Activated B cell treated with CpG ODN at 0.5 μM for 24 hours (primary cell): ENCODE results near the gene ST6GAL1. TPM values are rescaled to one million over a fixed set of nuclear protein-coding genes. Genes with fewer than 3 reads are reported as not detected.
A peak's percentile ranks its signal among the peaks of the same experiment; 100 is the strongest.

Experiments used
- ATAC-seq: fragments of 200-7000 bp; cut with Tn5 transposase; one replicate; pipeline ENCODE4 v1.10.0; 2021; ENCODE audit warnings: low read depth, mild to moderate bottlenecking, moderate library complexity
- CTCF ChIA-PET: fragments of 350-600 bp; sonication (Branson Sonifier 250); formaldehyde crosslinking; loops from one replicate; lab custom pipeline; 2021; ENCODE audit warnings: antibody characterized with exemption; lab: Charles Lee
- POLR2A ChIA-PET: fragments of 350-600 bp; sonication (Branson Sonifier 250); formaldehyde crosslinking; loops from one replicate; lab custom pipeline; 2021; ENCODE audit warnings: antibody characterized with exemption; lab: Charles Lee
- DNase-seq: peaks from one replicate; pipeline ENCODE4 v3.0.0; 2022
- H3K27ac Mint-ChIP-seq: one replicate; pipeline ENCODE4 v1.8.0; 2020; ENCODE audit warnings: mixed read lengths
- H3K27me3 Mint-ChIP-seq: one replicate; pipeline ENCODE4 v1.8.0; 2021; ENCODE audit warnings: mixed read lengths
- H3K36me3 Mint-ChIP-seq: one replicate; pipeline ENCODE4 v1.8.0; 2021; ENCODE audit warnings: low read depth, mixed read lengths
- H3K4me1 Mint-ChIP-seq: one replicate; pipeline ENCODE4 v1.8.0; 2021; ENCODE audit warnings: mixed read lengths
- H3K4me3 Mint-ChIP-seq: one replicate; pipeline ENCODE4 v1.8.0; 2020; ENCODE audit warnings: mild to moderate bottlenecking, mixed read lengths
- H3K9me3 Mint-ChIP-seq: one replicate; pipeline ENCODE4 v1.8.0; 2020; ENCODE audit warnings: mixed read lengths
- intact Hi-C: fragments of 100-400 bp; cut with micrococcal nuclease; formaldehyde crosslinking; loops from one replicate; pipeline ENCODE4 v1.15.1; 2024
- total RNA-seq: library from RNA; stranded (reverse); gene quantifications from 2 replicates; pipeline ENCODE4 v1.2.3, GENCODE V29; 2022
- TF ChIP-seq, protein P1 (sequence below): fragments of 200-600 bp; IDR thresholded peaks from one replicate; pipeline ENCODE4 v1.8.0; 2022; ENCODE audit warnings: antibody characterized with exemption, mild to moderate bottlenecking

Gene ST6GAL1
- total RNA-seq, 1 donor from 2014 or later, result 328 TPM

DNA sequence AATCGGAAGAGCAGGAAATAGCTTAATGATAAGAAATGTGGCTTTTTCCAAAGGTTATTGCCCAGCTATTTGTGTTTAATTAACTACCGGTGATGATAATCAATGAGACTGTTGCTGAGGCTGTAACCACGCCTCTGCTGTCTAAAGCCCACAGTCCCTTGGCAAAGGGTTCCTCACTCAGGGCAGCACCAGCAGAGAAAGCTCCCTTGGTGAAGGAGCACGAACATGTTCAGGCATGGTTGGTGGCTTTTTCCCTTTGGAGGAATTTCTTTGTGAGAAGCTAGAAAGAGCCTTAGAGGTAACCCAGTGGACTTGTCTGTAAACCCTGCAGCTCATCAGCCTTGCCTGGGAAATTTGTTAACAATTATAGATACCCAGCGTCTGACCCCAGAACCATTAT, 7.5 kb upstream of the ST6GAL1 start:
- Mint-ChIP-seq H3K36me3 (no peaks in the 10 kb centered on the region), H3K9me3 (no peaks in the 10 kb centered on the region), H3K27me3 (no peaks in the 10 kb centered on the region), H3K4me1 (peaks cover 16% of the 10 kb centered on the region), H3K4me3 (no peak overlapping the region), H3K27ac (no peak overlapping the region)
- POLR2A ChIA-PET, result no interaction called here
- ATAC-seq (no peak), DNase-seq (no peak)
- CTCF ChIA-PET, result no interaction called here
- intact Hi-C loops, result no loop called here
- TF ChIP-seq, protein P1, sequence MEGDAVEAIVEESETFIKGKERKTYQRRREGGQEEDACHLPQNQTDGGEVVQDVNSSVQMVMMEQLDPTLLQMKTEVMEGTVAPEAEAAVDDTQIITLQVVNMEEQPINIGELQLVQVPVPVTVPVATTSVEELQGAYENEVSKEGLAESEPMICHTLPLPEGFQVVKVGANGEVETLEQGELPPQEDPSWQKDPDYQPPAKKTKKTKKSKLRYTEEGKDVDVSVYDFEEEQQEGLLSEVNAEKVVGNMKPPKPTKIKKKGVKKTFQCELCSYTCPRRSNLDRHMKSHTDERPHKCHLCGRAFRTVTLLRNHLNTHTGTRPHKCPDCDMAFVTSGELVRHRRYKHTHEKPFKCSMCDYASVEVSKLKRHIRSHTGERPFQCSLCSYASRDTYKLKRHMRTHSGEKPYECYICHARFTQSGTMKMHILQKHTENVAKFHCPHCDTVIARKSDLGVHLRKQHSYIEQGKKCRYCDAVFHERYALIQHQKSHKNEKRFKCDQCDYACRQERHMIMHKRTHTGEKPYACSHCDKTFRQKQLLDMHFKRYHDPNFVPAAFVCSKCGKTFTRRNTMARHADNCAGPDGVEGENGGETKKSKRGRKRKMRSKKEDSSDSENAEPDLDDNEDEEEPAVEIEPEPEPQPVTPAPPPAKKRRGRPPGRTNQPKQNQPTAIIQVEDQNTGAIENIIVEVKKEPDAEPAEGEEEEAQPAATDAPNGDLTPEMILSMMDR, result no peak

- intact Hi-C loops, result no loop called here
- Mint-ChIP-seq H3K36me3 (no peaks in the 10 kb centered on the region), H3K4me1 (peaks cover 13% of the 10 kb centered on the region), H3K27me3 (no peaks in the 10 kb centered on the region), H3K4me3 (no peak overlapping the region), H3K27ac (no peak overlapping the region), H3K9me3 (no peaks in the 10 kb centered on the region)
- no peak for ATAC-seq
- TF ChIP-seq, protein P1, result no peak
- ChIA-PET CTCF (interaction anchor here (1.1 kb wide), 1 partner anchor 242 kb away, joined by 3 read pairs; no protein-coding TSS in a partner anchor), POLR2A (no interaction called here)
- no peak for DNase-seq
These were observed 7.1 kb upstream of the ST6GAL1 start for GRCh38 chr3:186923241-186923640.

- no peaks in the 10 kb centered on the region for H3K9me3 Mint-ChIP-seq
- ATAC-seq (no peak), DNase-seq (no peak)
- ChIA-PET POLR2A (no interaction called here), CTCF (no interaction called here)
- no peaks in the 10 kb centered on the region for H3K27me3 Mint-ChIP-seq
- H3K4me1 Mint-ChIP-seq, result peaks cover 16% of the 10 kb centered on the region
- intact Hi-C loops, result no loop called here
- H3K4me3 Mint-ChIP-seq, result no peak overlapping the region
- TF ChIP-seq, protein P1, result no peak
- H3K27ac Mint-ChIP-seq, result no peak overlapping the region
- H3K36me3 Mint-ChIP-seq, result peaks cover 5% of the 10 kb centered on the region
These were observed 4.5 kb upstream of the ST6GAL1 start for GRCh38 chr3:186925826-186926225.

GRCh38 chr3:186929186-186929585, 1.1 kb upstream of the ST6GAL1 start:
- intact Hi-C loops, result no loop called here
- no peak for DNase-seq
- H3K36me3 Mint-ChIP-seq, result peaks cover 32% of the 10 kb centered on the region
- no peak for ATAC-seq
- TF ChIP-seq, protein P1, result no peak
- no peaks in the 10 kb centered on the region for H3K27me3 Mint-ChIP-seq
- no peak overlapping the region for H3K27ac Mint-ChIP-seq
- peak overlapping the region; percentile 98 for H3K4me3 Mint-ChIP-seq
- CTCF ChIA-PET, result no interaction called here
- H3K9me3 Mint-ChIP-seq, result no peaks in the 10 kb centered on the region
- POLR2A ChIA-PET, result interaction anchor here (0.6 to 6.5 kb wide), 6 partner anchors 13 to 146 kb away, joined by 3 to 77 read pairs (median 4); partner anchors contain the start of gene EIF4A2
- peaks cover 47% of the 10 kb centered on the region for H3K4me1 Mint-ChIP-seq

GRCh38 chr3:186929685-186930084, 641 bp upstream of the ST6GAL1 start:
- ChIA-PET POLR2A (interaction anchor here (1.2 to 6.5 kb wide), 4 partner anchors 14 to 146 kb away, joined by 3 to 77 read pairs (median 16); partner anchors contain the start of gene EIF4A2), CTCF (no interaction called here)
- peaks cover 49% of the 10 kb centered on the region for H3K4me1 Mint-ChIP-seq
- no peak for ATAC-seq
- no peaks in the 10 kb centered on the region for H3K9me3 Mint-ChIP-seq
- peak overlapping the region; percentile 94 for H3K27ac Mint-ChIP-seq
- DNase-seq, result no peak
- intact Hi-C loops, result loop anchor here (1.0 to 5.0 kb wide), 9 partner anchors 20 to 223 kb away; partner anchors contain the start of genes EIF4A2 and RPL39L
- H3K4me3 Mint-ChIP-seq, result peak overlapping the region; percentile 98
- TF ChIP-seq, protein P1, result no peak
- H3K36me3 Mint-ChIP-seq, result peaks cover 35% of the 10 kb centered on the region
- no peaks in the 10 kb centered on the region for H3K27me3 Mint-ChIP-seq
